Measurements from ENCODE around the gene TMEM132C. TPM values are rescaled to one million over a fixed set of nuclear protein-coding genes. Genes with fewer than 3 reads are reported as not detected.

Gene TMEM132C
- total RNA-seq, 2 donors from 2014 or later = 0.56 TPM; not detected in 1

GRCh38 chr12:128537668-128538067, 270.7 kb downstream of the TMEM132C start:
- H3K9me3 ChIP-seq = no peaks in the 10 kb centered on the region

GRCh38 chr12:128542844-128543243, 275.9 kb downstream of the TMEM132C start:
- ATAC-seq (ENCODE audit: insufficient number of reproducible peaks, low FRiP score, low read depth) (no peak), DNase-seq (ENCODE audit: low spot score) (no peak)
- Histone ChIP-seq H3K9me3 (no peaks in the 10 kb centered on the region), H3K27ac (no peak overlapping the region), H3K36me3 (no peaks in the 10 kb centered on the region), H3K4me1 (ENCODE audit: control insufficient read depth in 1 of 2, low read depth in 2 of 2) (no peaks in the 10 kb centered on the region), H3K4me3 (no peak overlapping the region), H3K27me3 (replicated peaks; ENCODE audit: insufficient read depth) (no peaks in the 10 kb centered on the region)
- no peak for TF ChIP-seq CTCF (IDR thresholded peaks at IDR 0.05)

More at GRCh38 chr12:128537668-128538067, 270.7 kb downstream of the TMEM132C start:
- Histone ChIP-seq H3K27ac (no peak overlapping the region), H3K27me3 (replicated peaks; ENCODE audit: insufficient read depth) (no peaks in the 10 kb centered on the region), H3K4me1 (ENCODE audit: control insufficient read depth in 1 of 2, low read depth in 2 of 2) (no peaks in the 10 kb centered on the region), H3K36me3 (no peaks in the 10 kb centered on the region), H3K4me3 (no peak overlapping the region)
- no peak for TF ChIP-seq CTCF (IDR thresholded peaks at IDR 0.05)
- DNase-seq (ENCODE audit: low spot score) (no peak), ATAC-seq (ENCODE audit: insufficient number of reproducible peaks, low FRiP score, low read depth) (no peak)

GRCh38 chr12:128543460-128543859, 276.5 kb downstream of the TMEM132C start:
- H3K4me3 ChIP-seq = no peak overlapping the region
- H3K27ac ChIP-seq = no peak overlapping the region
- no peaks in the 10 kb centered on the region for H3K9me3 ChIP-seq
- no peaks in the 10 kb centered on the region for H3K27me3 ChIP-seq (replicated peaks; ENCODE audit: insufficient read depth)
- DNase-seq (ENCODE audit: low spot score) (no peak), ATAC-seq (ENCODE audit: insufficient number of reproducible peaks, low FRiP score, low read depth) (no peak)
- H3K4me1 ChIP-seq (ENCODE audit: control insufficient read depth in 1 of 2, low read depth in 2 of 2) = no peaks in the 10 kb centered on the region
- no peak for TF ChIP-seq CTCF (IDR thresholded peaks at IDR 0.05)
- H3K36me3 ChIP-seq = no peaks in the 10 kb centered on the region

GRCh38 chr12:128543971-128544370, 277.0 kb downstream of the TMEM132C start:
- H3K36me3 ChIP-seq = no peaks in the 10 kb centered on the region
- no peak for DNase-seq (ENCODE audit: low spot score)

GRCh38 chr12:128548949-128549348, 282.0 kb downstream of the TMEM132C start:
- TF ChIP-seq CTCF (IDR thresholded peaks at IDR 0.05) = no peak
- Histone ChIP-seq H3K27ac (no peak overlapping the region), H3K27me3 (replicated peaks; ENCODE audit: insufficient read depth) (no peaks in the 10 kb centered on the region), H3K9me3 (no peaks in the 10 kb centered on the region), H3K36me3 (no peaks in the 10 kb centered on the region), H3K4me1 (ENCODE audit: control insufficient read depth in 1 of 2, low read depth in 2 of 2) (no peaks in the 10 kb centered on the region), H3K4me3 (no peak overlapping the region)
- DNase-seq (ENCODE audit: low spot score) (no peak), ATAC-seq (ENCODE audit: insufficient number of reproducible peaks, low FRiP score, low read depth) (no peak)

More at GRCh38 chr12:128543971-128544370, 277.0 kb downstream of the TMEM132C start:
- Histone ChIP-seq H3K9me3 (no peaks in the 10 kb centered on the region), H3K4me3 (no peak overlapping the region), H3K4me1 (ENCODE audit: control insufficient read depth in 1 of 2, low read depth in 2 of 2) (no peaks in the 10 kb centered on the region), H3K27ac (no peak overlapping the region), H3K27me3 (replicated peaks; ENCODE audit: insufficient read depth) (no peaks in the 10 kb centered on the region)
- no peak for TF ChIP-seq CTCF (IDR thresholded peaks at IDR 0.05)
- no peak for ATAC-seq (ENCODE audit: insufficient number of reproducible peaks, low FRiP score, low read depth)
